GM08714 (cell line): ENCODE results near the gene FOXF1.

Source experiments
- H3K4me3 ChIP-seq: fragments of 200-500 bp; sonication (Bioruptor generic); 2 replicates; pipeline ENCODE4 v1.5.1; 2014; ENCODE audit warnings: mild to moderate bottlenecking, low read length, inconsistent platforms
- ZNF274 ChIP-seq: IDR thresholded peaks from 2 replicates; pipeline ENCODE4 v1.6.1; 2012; ENCODE audit warnings: mild to moderate bottlenecking, low read depth, low read length

FOXF1 gene

GRCh38 chr16:86505899-86506864, 4.1 kb upstream of the FOXF1 start:
- no peak overlapping the region for H3K4me3 ChIP-seq
- no peak for TF ChIP-seq ZNF274

DNA sequence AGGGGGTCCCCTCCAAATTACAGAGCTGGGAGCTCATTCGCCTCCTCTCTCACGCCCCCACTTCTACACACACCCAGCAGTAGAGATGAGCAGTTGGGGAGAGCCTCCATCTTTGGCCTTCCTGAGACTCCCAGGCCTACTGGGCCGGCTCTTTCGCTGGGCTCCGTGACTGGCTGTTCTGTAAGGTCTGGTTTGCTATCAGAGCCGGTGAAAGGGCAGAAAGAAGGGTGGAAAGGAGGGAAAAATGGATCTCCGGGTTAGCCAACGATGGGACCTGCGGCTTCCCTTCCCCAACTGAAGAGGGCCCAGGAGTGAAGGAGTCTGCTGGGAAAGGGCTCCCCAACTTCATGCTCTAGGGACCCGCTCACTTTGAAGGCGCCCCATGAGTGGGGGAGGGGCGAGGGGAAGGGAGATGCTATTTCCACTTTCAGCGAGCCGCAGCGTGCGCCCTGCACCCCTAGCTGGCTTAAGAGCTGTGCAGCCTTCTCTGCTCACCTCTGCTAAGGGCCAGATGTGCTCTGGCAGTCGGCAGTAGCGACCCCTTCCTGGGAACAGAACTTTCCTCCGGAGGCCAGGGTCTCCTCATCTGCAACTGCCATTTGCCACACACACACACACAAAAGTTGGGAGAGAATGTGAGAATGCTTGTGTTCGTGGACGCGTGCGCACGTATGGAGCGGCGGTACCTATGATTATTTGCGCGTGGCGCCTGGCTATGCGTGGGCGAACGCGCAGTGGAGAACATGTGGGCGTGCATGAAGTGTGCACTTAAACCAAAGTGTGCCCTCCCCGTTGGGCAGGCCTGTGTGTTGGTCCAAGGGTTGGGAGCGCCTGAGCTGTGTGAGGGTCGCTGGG, 2.9 kb upstream of the FOXF1 start:
- no peak overlapping the region for H3K4me3 ChIP-seq
- no peak for TF ChIP-seq ZNF274

DNA sequence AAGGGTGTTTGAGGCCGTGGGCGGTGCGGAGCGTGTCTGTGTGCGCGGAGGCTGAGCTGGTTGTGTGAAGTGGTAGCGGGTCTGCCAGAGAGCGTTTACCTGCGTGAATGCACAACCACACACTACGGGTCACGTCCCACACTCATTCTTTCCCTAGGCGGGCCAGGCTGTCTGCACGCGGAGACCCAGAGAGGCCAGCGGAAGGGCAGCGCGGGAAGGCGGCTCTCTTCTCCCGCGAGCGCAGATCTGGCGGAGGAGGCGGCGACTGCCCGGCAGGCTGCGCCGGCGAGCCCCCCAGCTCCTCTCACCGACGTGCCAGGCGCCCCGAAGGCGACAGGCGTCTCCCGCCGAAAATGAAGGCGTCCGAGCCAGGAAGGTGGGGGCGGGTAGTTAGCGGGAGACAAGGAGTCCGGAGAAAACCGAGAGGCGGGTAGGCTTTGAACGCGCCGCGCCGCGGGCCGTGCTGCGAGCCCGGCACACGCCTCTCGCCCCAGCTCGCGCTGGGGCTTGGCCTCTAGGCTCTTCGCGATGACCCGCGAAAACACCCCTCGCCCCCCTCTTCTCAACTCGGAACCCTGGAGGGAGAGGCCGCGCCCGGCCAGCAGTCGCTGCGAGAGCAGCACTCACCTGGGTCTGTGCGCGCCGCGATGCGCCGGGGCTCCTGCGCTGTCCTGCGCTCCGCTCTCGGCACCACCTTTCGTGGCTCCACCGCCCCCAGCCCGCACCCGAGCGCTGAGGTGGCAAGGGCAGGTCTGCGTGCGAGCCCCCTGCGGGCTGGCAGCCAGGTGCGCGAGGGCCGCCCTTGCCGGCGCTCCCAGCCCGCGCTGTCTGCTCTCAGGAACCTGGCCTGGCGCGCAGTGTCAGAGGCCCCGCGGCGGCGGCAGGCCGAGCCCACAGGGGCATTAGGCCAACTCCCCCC, 2.0 kb upstream of the FOXF1 start:
- H3K4me3 ChIP-seq = no peak overlapping the region
- no peak for TF ChIP-seq ZNF274

GRCh38 chr16:86508947-86509758, 1.2 kb upstream of the FOXF1 start:
- peak overlapping the region; percentile 41; the same call in 1 of the 2 replicates for H3K4me3 ChIP-seq
- TF ChIP-seq ZNF274 = no peak

DNA sequence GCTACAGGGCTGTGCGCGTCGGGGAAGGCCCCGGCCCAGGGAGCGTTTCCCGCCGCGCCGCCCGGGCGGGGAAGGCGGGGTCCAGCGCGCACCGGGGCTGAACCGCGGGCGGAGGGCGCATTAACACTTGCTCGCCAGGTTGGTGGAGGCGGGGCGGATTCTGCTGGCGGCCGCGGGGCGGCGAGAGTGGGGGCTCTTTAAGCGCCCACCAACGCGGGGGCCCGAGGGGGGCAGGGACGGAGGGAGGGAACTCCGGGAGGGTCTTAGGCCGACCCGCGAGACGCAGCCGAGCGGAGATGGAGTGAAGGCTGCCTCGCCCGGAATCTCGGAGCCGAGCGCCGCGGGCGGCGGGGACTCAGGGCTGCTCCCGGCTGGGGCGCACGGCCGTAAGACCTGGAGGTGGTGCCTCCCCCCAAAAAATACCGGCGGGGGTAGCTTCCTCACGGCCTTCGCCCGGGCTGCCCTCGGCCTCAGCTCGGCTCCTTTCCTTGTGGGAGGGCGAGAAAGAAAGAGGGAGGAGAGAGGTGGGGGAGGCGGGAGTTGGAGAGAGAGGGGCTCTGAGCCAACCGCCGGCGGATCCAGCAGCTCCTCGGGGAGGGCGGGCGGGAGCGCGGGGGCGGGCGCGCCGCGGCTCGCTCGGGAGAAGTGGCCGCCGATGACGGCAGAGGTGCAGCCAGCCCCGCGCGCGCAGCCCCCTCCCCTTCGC, 415 bp upstream of the FOXF1 start:
- TF ChIP-seq ZNF274 = no peak

DNA sequence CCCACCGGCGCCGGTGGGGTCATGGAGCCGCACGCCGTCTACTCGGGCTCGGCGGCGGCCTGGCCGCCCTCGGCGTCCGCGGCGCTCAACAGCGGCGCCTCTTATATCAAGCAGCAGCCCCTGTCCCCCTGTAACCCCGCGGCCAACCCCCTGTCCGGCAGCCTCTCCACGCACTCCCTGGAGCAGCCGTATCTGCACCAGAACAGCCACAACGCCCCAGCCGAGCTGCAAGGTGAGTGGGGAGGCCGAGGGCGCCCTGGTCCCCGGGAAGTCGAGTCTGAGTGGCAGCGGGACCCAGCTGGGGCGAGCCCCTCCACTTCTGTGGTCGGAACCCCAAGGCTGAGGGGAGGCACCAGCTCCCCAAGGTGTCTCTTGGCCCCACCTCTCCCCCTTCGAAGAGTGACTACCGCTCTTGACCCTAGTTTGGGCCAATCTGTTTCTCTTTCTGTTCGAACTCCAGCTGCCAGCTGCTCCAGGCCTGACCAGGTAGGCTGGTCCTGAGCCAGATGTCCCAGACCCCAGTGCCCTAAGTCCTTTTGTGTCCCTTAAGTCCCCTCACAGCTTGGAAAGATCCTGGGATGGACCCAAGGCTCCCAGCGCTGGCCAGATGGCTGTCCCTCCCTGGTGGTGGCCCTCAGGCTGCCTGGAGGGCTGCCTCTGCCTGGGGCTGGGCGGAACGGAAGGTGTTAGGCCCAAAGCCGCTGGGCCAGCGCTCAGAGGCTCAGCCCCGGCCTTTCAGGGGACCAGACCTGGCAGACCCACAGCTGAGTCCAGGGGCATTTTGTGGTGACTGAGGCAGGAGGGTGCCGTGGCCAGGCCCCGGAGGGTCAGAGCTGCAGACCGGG, 1.2 kb downstream of the FOXF1 start:
- no peak for TF ChIP-seq ZNF274
- H3K4me3 ChIP-seq = no peak overlapping the region

More for the DNA sequence above, 415 bp upstream of the FOXF1 start:
- H3K4me3 ChIP-seq = peak overlapping the region; percentile 41; the same call in 1 of the 2 replicates

GRCh38 chr16:86512301-86512859, 2.1 kb downstream of the FOXF1 start:
- H3K4me3 ChIP-seq = no peak overlapping the region
- TF ChIP-seq ZNF274 = no peak

DNA sequence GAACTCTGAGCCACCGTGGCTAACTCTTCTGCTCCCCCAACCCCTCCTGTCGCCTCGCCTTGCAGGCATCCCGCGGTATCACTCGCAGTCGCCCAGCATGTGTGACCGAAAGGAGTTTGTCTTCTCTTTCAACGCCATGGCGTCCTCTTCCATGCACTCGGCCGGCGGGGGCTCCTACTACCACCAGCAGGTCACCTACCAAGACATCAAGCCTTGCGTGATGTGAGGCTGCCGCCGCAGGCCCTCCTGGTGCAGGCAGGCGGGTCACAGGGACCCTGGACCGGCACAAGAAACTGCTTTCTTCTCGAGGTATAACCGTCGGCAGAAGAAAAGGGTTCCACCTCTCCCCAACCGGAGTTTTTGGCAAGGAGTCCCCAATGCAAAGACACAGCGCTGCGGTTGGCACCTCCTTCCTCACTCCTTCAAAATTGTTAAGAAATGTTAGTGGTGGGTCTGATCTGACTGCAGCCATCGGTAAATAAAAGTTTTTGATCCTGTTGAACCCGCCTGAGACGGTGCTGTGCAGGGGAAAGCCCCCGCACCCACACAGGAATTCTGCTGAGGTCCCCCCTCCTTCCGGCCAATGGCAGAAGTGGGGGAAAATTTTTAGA, 2.6 kb downstream of the FOXF1 start:
- no peak overlapping the region for H3K4me3 ChIP-seq
- TF ChIP-seq ZNF274 = no peak

DNA sequence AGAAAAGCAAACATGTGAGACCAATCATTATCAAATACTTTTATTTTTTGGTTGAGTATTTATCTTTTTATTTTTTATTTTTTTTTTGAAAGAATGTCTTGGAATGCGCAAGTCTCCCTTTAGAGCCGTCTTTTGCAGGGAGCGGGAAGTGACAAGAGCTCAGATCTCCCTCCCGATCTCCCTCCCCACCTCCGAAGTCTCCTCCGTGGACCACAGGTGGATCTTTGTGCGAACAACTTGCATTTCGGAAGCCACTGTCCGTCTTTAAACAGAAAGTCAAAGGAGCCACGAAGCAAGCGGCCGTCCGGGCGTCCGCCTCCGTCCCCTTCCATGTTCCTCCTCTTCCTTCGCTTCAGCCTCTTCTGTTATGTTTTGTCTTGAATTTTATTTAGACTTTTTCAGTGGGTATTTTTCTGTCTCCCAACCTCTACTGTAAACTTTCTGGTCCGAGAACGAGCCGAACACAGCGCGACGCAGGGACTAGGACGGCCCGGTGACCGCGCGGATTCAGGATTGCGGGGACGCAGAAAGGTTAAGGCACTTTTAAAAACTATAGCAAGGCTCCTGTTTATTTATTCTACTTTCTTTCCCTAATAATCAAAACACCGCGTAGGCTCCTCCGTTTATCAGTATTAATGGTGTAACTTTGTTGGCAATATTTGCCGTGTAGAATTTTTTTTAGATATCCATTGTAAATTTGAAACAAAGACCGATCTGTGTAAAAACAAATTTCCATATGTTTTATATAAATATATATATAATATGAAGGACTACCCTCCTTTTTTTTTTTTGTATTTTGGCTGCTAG, 3.3 kb downstream of the FOXF1 start:
- H3K4me3 ChIP-seq = no peak overlapping the region
- TF ChIP-seq ZNF274 = no peak
